NCI-H748 (cell line): ENCODE data around the gene OCA2.
"Not testable (repeated sequence)": the region's sequence is repeated elsewhere in the genome, so short reads cannot be mapped to it uniquely, and the experiment has no call there.

Source experiments
- DNase-seq: peaks from one replicate; lab custom pipeline; 2025; ENCODE audit not compliant: unreplicated experiment; lab: John Stamatoyannopoulos, UW

The OCA2 gene

GRCh38 chr15:27956285-27956684 lies 142.8 kb downstream of the OCA2 start:
- peak; percentile 8 for DNase-seq

- DNase-seq: no peak
Measured at GRCh38 chr15:27955087-27955486, 144.0 kb downstream of the OCA2 start.

- not testable (repeated sequence) for DNase-seq
Measured at GRCh38 chr15:27952593-27952992, 146.5 kb downstream of the OCA2 start.

GRCh38 chr15:27951191-27951890 lies 147.8 kb downstream of the OCA2 start:
- DNase-seq: no peak

- DNase-seq: no peak
Measured at GRCh38 chr15:27949089-27949488, 150.0 kb downstream of the OCA2 start.

- no peak for DNase-seq
Measured at GRCh38 chr15:27939246-27939645, 159.9 kb downstream of the OCA2 start.

- DNase-seq: no peak
Measured at GRCh38 chr15:27937851-27938250, 161.3 kb downstream of the OCA2 start.

- peak; percentile 34 for DNase-seq
Measured at GRCh38 chr15:27936164-27936563, 163.0 kb downstream of the OCA2 start.

GRCh38 chr15:27935328-27935727 lies 163.8 kb downstream of the OCA2 start:
- DNase-seq: no peak

- no peak for DNase-seq
Measured at GRCh38 chr15:27934782-27935181, 164.3 kb downstream of the OCA2 start.

- DNase-seq: no peak
Measured at GRCh38 chr15:27933562-27933961, 165.6 kb downstream of the OCA2 start.

- DNase-seq: no peak
Measured at GRCh38 chr15:27932600-27932999, 166.5 kb downstream of the OCA2 start.

GRCh38 chr15:27928386-27928785 lies 170.7 kb downstream of the OCA2 start:
- no peak for DNase-seq

GRCh38 chr15:27912283-27912682 lies 186.8 kb downstream of the OCA2 start:
- DNase-seq: no peak

- no peak for DNase-seq
Measured at GRCh38 chr15:27906802-27907201, 192.3 kb downstream of the OCA2 start.

- DNase-seq: no peak
Measured at GRCh38 chr15:27903405-27903804, 195.7 kb downstream of the OCA2 start.

- no peak for DNase-seq
Measured at GRCh38 chr15:27902680-27903385, 196.3 kb downstream of the OCA2 start.

- DNase-seq: peak; percentile 18
Measured at GRCh38 chr15:27899583-27900285, 199.4 kb downstream of the OCA2 start.

- no peak for DNase-seq
Measured at GRCh38 chr15:27897481-27897880, 201.6 kb downstream of the OCA2 start.

- no peak for DNase-seq
Measured at GRCh38 chr15:27894645-27895044, 204.5 kb downstream of the OCA2 start.

GRCh38 chr15:27889258-27889657 lies 209.9 kb downstream of the OCA2 start:
- DNase-seq: no peak

GRCh38 chr15:27885201-27885600 lies 213.9 kb downstream of the OCA2 start:
- no peak for DNase-seq
